NCI-H1092 (cell line): ENCODE data around the gene OR11A1.

Experiments
- DNase-seq: peaks from one replicate; lab custom pipeline; 2025; lab: John Stamatoyannopoulos, UW

The OR11A1 gene

GRCh38 chr6:29388533-29388932 lies 68.3 kb downstream of the OR11A1 start:
- no peak for DNase-seq

GRCh38 chr6:29376003-29376402 lies 80.9 kb downstream of the OR11A1 start:
- no peak for DNase-seq
